ENCODE measurements around the gene SPINT2. TPM values are rescaled to one million over a fixed set of nuclear protein-coding genes. Genes with fewer than 3 reads are reported as not detected.

Gene SPINT2
- total RNA-seq, 6 experiments from 2014 or later: 0.76 to 4.1 (median 0.98) TPM

DNA sequence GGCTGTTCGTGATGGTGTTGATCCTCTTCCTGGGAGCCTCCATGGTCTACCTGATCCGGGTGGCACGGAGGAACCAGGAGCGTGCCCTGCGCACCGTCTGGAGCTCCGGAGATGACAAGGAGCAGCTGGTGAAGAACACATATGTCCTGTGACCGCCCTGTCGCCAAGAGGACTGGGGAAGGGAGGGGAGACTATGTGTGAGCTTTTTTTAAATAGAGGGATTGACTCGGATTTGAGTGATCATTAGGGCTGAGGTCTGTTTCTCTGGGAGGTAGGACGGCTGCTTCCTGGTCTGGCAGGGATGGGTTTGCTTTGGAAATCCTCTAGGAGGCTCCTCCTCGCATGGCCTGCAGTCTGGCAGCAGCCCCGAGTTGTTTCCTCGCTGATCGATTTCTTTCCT is 27.5 kb downstream of the SPINT2 start:
- Mint-ChIP-seq H3K27me3 (ENCODE audit: insufficient read depth) (peaks cover 2% of the 10 kb centered on the region), H3K4me3 (no peak overlapping the region), H3K4me1 (ENCODE audit: low read depth) (peaks cover 16% of the 10 kb centered on the region), H3K9me3 (no peaks in the 10 kb centered on the region), H3K27ac (no peak overlapping the region), H3K36me3 (ENCODE audit: low read depth) (no peaks in the 10 kb centered on the region)
- DNase-seq: no peak
- TF ChIP-seq, protein P1, sequence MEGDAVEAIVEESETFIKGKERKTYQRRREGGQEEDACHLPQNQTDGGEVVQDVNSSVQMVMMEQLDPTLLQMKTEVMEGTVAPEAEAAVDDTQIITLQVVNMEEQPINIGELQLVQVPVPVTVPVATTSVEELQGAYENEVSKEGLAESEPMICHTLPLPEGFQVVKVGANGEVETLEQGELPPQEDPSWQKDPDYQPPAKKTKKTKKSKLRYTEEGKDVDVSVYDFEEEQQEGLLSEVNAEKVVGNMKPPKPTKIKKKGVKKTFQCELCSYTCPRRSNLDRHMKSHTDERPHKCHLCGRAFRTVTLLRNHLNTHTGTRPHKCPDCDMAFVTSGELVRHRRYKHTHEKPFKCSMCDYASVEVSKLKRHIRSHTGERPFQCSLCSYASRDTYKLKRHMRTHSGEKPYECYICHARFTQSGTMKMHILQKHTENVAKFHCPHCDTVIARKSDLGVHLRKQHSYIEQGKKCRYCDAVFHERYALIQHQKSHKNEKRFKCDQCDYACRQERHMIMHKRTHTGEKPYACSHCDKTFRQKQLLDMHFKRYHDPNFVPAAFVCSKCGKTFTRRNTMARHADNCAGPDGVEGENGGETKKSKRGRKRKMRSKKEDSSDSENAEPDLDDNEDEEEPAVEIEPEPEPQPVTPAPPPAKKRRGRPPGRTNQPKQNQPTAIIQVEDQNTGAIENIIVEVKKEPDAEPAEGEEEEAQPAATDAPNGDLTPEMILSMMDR (IDR thresholded peaks at IDR 0.05): peak; percentile 10; the same call in 1 of the 2 replicates

GRCh38 chr19:38293281-38293680 is 28.9 kb downstream of the SPINT2 start:
- Mint-ChIP-seq H3K27ac (no peak overlapping the region), H3K36me3 (ENCODE audit: low read depth) (no peaks in the 10 kb centered on the region)
- TF ChIP-seq, protein P1 (IDR thresholded peaks at IDR 0.05): no peak

GRCh38 chr19:38294090-38294489 is 29.7 kb downstream of the SPINT2 start:
- H3K36me3 Mint-ChIP-seq (ENCODE audit: low read depth): no peaks in the 10 kb centered on the region
- peaks cover 22% of the 10 kb centered on the region for H3K4me1 Mint-ChIP-seq (ENCODE audit: low read depth)
- no peak overlapping the region for H3K27ac Mint-ChIP-seq
- no peaks in the 10 kb centered on the region for H3K9me3 Mint-ChIP-seq
- H3K4me3 Mint-ChIP-seq: no peak overlapping the region
- H3K27me3 Mint-ChIP-seq (ENCODE audit: insufficient read depth): peaks cover 3% of the 10 kb centered on the region
- no peak for DNase-seq
- TF ChIP-seq, protein P1 (IDR thresholded peaks at IDR 0.05): no peak

More at GRCh38 chr19:38293281-38293680, 28.9 kb downstream of the SPINT2 start:
- no peak overlapping the region for H3K4me3 Mint-ChIP-seq
- peaks cover 5% of the 10 kb centered on the region for H3K27me3 Mint-ChIP-seq (ENCODE audit: insufficient read depth)
- no peaks in the 10 kb centered on the region for H3K9me3 Mint-ChIP-seq
- DNase-seq: no peak
- peaks cover 16% of the 10 kb centered on the region for H3K4me1 Mint-ChIP-seq (ENCODE audit: low read depth)

DNA sequence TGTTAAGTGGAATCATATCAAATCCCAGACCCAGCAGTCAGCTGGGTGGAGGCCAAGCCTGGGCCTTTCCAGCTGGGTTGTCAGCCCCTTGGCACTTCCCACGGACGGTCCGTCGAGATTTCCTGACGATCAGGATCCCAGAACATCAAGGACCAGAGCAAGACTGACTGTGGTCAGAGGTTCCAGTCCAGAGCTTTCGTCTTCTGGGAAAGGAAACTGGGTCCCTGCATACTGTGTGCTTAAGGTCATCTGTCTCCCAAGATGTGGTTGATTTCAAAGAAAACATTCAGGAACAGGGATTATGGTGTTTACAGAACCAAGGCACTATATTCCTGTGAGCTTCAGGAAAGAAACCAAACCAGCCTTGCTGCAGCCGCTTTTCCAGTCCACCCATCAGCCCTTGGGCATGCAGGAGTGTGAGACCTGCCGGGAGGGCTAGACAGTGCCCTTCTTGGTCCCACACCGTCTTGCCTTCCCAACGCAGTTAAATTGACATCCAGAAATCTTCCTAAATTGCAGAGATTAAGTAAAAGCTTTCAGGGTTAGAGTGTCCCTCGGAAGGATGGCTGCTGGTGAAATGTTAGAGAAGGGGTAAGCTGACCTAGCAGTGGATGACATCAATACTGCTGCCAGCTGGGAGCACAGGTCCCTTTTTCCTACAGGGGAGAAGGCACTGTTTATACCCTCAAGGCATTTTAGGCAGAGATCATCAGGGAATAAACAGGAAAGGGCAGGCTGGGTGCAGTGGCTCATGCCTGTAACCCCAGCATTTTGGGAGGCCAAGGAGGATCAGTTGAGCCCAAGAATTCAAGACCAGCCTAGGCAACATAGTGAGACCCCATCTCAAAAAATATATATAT is 34.7 kb downstream of the SPINT2 start:
- H3K36me3 Mint-ChIP-seq (ENCODE audit: low read depth): 0 out of 2 replicates have a peak, but pooled peaks cover 3% of the 10 kb centered on the region
- TF ChIP-seq, protein P1 (IDR thresholded peaks at IDR 0.05): no peak
- no peak overlapping the region for H3K4me3 Mint-ChIP-seq
- H3K27me3 Mint-ChIP-seq (ENCODE audit: insufficient read depth): peaks cover 7% of the 10 kb centered on the region
- no peak for DNase-seq
- H3K27ac Mint-ChIP-seq: no peak overlapping the region
- no peaks in the 10 kb centered on the region for H3K9me3 Mint-ChIP-seq
- H3K4me1 Mint-ChIP-seq (ENCODE audit: low read depth): peaks cover 27% of the 10 kb centered on the region

DNA sequence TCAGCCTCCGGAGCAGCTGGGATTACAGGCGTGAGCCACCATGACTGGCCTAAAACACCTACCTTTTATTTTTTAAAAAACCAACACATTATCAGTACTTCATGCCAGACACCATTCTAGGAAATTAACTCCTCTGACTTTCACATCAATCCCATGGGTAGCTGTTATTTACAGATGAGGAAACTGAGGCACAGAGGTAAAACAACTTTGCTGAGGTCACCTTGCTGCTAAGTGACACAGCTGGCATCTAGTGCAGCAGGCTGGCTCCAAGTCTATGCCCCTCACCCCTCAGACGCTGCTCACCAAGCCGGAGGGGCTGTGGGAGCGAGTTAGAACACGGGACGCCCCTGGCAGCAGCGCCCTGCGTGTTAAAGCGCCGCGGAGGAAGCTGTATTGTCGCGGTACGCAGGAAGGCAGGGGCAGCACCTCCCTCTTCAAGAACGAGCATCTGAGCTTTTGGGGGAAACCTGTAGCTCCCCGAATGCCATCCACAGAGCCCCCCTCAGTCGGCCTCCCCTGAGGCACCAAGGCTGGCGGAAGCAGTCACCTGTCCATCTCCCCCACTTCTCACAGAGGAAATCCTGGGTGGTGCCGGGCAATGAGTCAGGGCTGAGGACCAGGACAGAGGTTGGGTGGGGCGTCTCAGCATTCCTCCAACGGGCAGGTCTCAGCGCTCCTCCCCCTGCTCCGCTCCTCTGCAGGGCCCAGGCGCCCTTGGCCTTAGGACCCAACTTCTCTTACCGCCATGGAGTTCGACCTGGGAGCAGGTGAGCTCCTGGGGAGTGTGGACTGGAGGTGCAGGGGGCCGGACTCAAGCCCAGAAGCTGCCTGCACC is 39.4 kb downstream of the SPINT2 start, which contains the start of gene C19orf33:
TSS of gene C19orf33 (plus strand) at position 735 of the 835 bp plus-strand sequence. CDS start at position 746, 11 bp downstream.
- TF ChIP-seq, protein P1 (IDR thresholded peaks at IDR 0.05): no peak
- Mint-ChIP-seq H3K4me1 (ENCODE audit: low read depth) (peaks cover 24% of the 10 kb centered on the region), H3K4me3 (no peak within 1 kb of the TSS), H3K27me3 (ENCODE audit: insufficient read depth) (peaks cover 7% of the 10 kb centered on the region), H3K36me3 (ENCODE audit: low read depth) (peaks cover 7% of the 10 kb centered on the region; the same call in 1 of the 2 replicates), H3K9me3 (no peaks in the 10 kb centered on the region), H3K27ac (no peak within 1 kb of the TSS)
- no peak for DNase-seq
